B cell (primary cell): ENCODE data around the gene TRPC6. TPM values are rescaled to one million over a fixed set of nuclear protein-coding genes. Genes with fewer than 3 reads are reported as not detected.

ENCODE experiments used
- ATAC-seq: fragments of 200-7000 bp; cut with Tn5 transposase; one replicate; pipeline ENCODE4 v1.10.0; 2021; ENCODE audit warnings: low read depth, mild to moderate bottlenecking, moderate number of reproducible peaks, moderate library complexity
- CTCF ChIA-PET: fragments of 350-600 bp; sonication (Branson Sonifier 250); formaldehyde crosslinking; loops from one replicate; lab custom pipeline; 2021; ENCODE audit warnings: antibody characterized with exemption, inconsistent platforms; lab: Charles Lee
- POLR2A ChIA-PET: fragments of 350-600 bp; sonication (Branson Sonifier 250); formaldehyde crosslinking; loops from one replicate; lab custom pipeline; 2021; ENCODE audit warnings: antibody characterized with exemption; lab: Charles Lee
- DNase-seq: peaks from one replicate; pipeline ENCODE4 v3.0.0; 2013
- H2AFZ ChIP-seq: 2 replicates; pipeline ENCODE4 v1.6.1; 2012; ENCODE audit warnings: mild to moderate bottlenecking, low read depth, low read length; ENCODE audit not compliant: insufficient read depth, poor library complexity, severe bottlenecking
- H3K27ac ChIP-seq, 2 donors: 1 replicate in 1 of 2; 2 replicates in 1 of 2; pipeline ENCODE4 v1.5.1; 2012 to 2013; ENCODE audit warnings: low read length in 2 of 2, mild to moderate bottlenecking in 2 of 2, moderate library complexity in 1 of 2
- H3K27me3 ChIP-seq, 4 experiments: fragments of 200-600 bp in 1 of 4; sonication (generic) in 1 of 4; replicated peaks in 1 of 4; 1 replicate in 2 of 4; 2 replicates in 2 of 4; pipeline versions ENCODE4 v1.6.1 to v1.7.0; 2013 to 2016; ENCODE audit warnings: low read length in 3 of 4, mild to moderate bottlenecking in 2 of 4, mixed read lengths in 1 of 4, moderate library complexity in 1 of 4; ENCODE audit not compliant: insufficient read depth in 4 of 4, control insufficient read depth in 3 of 4; ENCODE audit errors: control extremely low read depth in 1 of 4
- H3K36me3 ChIP-seq, 2 experiments: replicated peaks in 1 of 2; 1 replicate in 1 of 2; 2 replicates in 1 of 2; pipeline versions ENCODE4 v1.6.1 to v1.7.1; 2013; ENCODE audit warnings: low read length in 1 of 2; ENCODE audit not compliant: insufficient read depth in 2 of 2, control insufficient read depth in 1 of 2; ENCODE audit errors: control extremely low read depth in 1 of 2, extremely low read depth in 1 of 2
- H3K4me1 ChIP-seq, 2 donors: fragments of 200-600 bp in 1 of 2; sonication (generic) in 1 of 2; 1 replicate in 1 of 2; 2 replicates in 1 of 2; pipeline versions ENCODE4 v1.5.1 to v1.6.1; 2013 to 2017; ENCODE audit warnings: low read length in 2 of 2; ENCODE audit not compliant: control insufficient read depth in 2 of 2, insufficient read depth in 2 of 2
- H3K4me2 ChIP-seq: replicated peaks from 2 replicates; pipeline ENCODE3; 2012; ENCODE audit warnings: mild to moderate bottlenecking, low read depth, low read length; ENCODE audit not compliant: poor library complexity, severe bottlenecking
- H3K4me3 ChIP-seq, 5 experiments: fragments of 200-600 bp in 1 of 5; sonication (generic) in 1 of 5; 1 replicate in 3 of 5; 2 replicates in 2 of 5; pipeline versions ENCODE4 v1.5.1 to v1.7.0; 2011 to 2016; ENCODE audit warnings: low read length in 4 of 5, mild to moderate bottlenecking in 4 of 5, low read depth in 2 of 5, control low read depth in 1 of 5, moderate library complexity in 1 of 5; ENCODE audit not compliant: insufficient read depth in 1 of 5; ENCODE audit errors: control extremely low read depth in 1 of 5, extremely low read depth in 1 of 5
- H3K79me2 ChIP-seq: fragments of 200-600 bp; sonication (generic); one replicate; pipeline ENCODE4 v1.6.0; 2016; ENCODE audit warnings: low read length; ENCODE audit not compliant: control insufficient read depth, insufficient read depth
- H3K9ac ChIP-seq: fragments of 200-600 bp; sonication (generic); 2 replicates; pipeline ENCODE4 v1.6.1; 2017; ENCODE audit warnings: mild to moderate bottlenecking, low read length, moderate library complexity
- H3K9me3 ChIP-seq, 3 donors: one replicate each; pipeline versions ENCODE4 v1.6.1 to v1.7.1; 2013; ENCODE audit warnings: low read length in 2 of 3; ENCODE audit not compliant: control insufficient read depth in 2 of 3, insufficient read depth in 1 of 3; ENCODE audit errors: control extremely low read depth in 1 of 3
- H4K20me1 ChIP-seq: 2 replicates; pipeline ENCODE4 v1.6.0; 2012; ENCODE audit warnings: mild to moderate bottlenecking, low read length; ENCODE audit not compliant: insufficient read depth, control insufficient read depth, poor library complexity, severe bottlenecking
- H3K27ac Mint-ChIP-seq: one replicate; pipeline ENCODE4 v1.8.0; 2021; ENCODE audit warnings: mixed read lengths
- H3K27me3 Mint-ChIP-seq: one replicate; pipeline ENCODE4 v1.8.0; 2021; ENCODE audit warnings: mixed read lengths
- H3K4me1 Mint-ChIP-seq: one replicate; pipeline ENCODE4 v1.8.0; 2021; ENCODE audit warnings: mixed read lengths
- H3K4me3 Mint-ChIP-seq: one replicate; pipeline ENCODE4 v1.8.0; 2021; ENCODE audit warnings: mixed read lengths
- H3K9me3 Mint-ChIP-seq: one replicate; pipeline ENCODE4 v1.8.0; 2022; ENCODE audit warnings: mixed read lengths; ENCODE audit not compliant: insufficient read depth
- CTCF ChIP-seq: fragments of 200-600 bp; IDR thresholded peaks from one replicate; pipeline ENCODE4 v1.8.0; 2022; ENCODE audit warnings: antibody characterized with exemption, mild to moderate bottlenecking
- EZH2 ChIP-seq: IDR thresholded peaks from 2 replicates; pipeline ENCODE4 v1.6.1; 2012; ENCODE audit warnings: borderline replicate concordance, low read depth, mild to moderate bottlenecking, moderate library complexity, low read length; ENCODE audit not compliant: insufficient read depth, poor library complexity, severe bottlenecking
- WGBS: methylation state at CpG from one replicate; pipeline ENCODE4 v1.1.5; 2013; ENCODE audit warnings: missing lambda C conversion rate; ENCODE audit not compliant: insufficient coverage; 5-methylcytosine and 5-hydroxymethylcytosine counted together
- intact Hi-C: fragments of 100-400 bp; cut with micrococcal nuclease; formaldehyde crosslinking; loops from one replicate; pipeline ENCODE4 v1.10.0; 2022
- polyA plus RNA-seq: library from polyadenylated mRNA; depleted of rRNA; stranded (reverse); fragments of >200 nt; gene quantifications from 2 replicates; pipeline ENCODE4 v1.2.3, GENCODE V29; 2012
- total RNA-seq, 2 donors: library from RNA; stranded (reverse); fragments of 120-200 nt in 1 of 2; gene quantifications; 1 replicate in 1 of 2; 2 replicates in 1 of 2; pipeline versions ENCODE4 v1.2.3 to v1.2.4, GENCODE V29; 2013 to 2022

Gene TRPC6
- total and polyA plus RNA-seq, 2 donors (not counting 1 experiment from before 2014, with no cell fraction given), result 0.01 TPM; not detected in 1

DNA sequence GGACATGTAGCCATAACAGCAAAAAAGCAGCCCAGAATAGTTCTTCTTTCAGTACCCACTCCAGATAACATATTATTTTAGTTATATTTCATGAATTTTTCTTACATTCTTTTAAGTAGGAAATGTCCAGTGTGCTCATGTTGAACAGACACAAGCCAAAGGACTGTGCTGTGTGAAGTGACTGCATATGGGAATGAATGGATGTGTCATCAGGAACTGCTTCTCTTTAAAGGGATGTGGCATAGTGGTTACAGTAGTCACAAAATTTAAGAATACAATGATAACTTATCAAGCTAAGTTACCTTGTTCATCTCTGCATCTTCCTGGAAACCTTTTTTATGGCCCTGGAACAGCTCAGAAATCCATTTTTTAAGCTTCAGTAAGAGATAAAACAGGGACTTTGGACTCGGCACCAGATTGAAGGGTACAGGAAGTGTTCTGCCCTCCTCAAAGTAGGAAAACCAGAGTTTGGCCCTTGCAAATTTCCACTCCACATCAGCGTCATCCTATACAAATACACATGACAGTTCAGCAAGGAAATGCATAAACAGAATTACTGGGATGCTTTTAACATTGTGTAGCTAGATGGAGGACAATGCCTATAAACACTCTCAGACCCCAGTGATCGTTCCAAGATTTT lies 112.8 kb downstream of the TRPC6 start:
- CTCF ChIA-PET, result no interaction called here
- no peaks in the 10 kb centered on the region for H3K36me3 ChIP-seq

DNA sequence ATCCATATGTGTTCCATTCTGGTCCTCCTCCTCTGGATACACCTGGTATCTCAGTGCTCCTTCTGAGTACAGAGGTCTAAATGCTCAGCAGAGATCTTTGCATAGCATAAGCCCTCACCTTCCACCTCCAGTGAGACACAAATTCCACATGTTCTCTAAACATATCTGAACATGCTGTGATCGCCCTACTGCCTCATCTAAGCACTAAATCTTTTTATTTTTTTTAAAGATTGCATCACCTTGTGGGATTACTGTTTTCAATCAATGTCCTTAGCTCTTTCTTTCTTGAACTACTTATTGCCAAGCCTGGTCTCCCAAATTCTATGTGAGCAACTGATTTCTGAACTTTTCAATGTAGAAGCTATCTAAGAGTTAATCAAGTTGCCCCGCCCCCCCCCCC lies 113.4 kb downstream of the TRPC6 start:
- ChIA-PET POLR2A (no interaction called here), CTCF (no interaction called here)
- no peak overlapping the region for H2AFZ ChIP-seq
- H3K27me3 ChIP-seq, result no peaks in the 10 kb centered on the region
- H3K4me1 Mint-ChIP-seq, result no peaks in the 10 kb centered on the region
- no peak overlapping the region for H3K27ac Mint-ChIP-seq
- no peak for DNase-seq
- H3K9ac ChIP-seq, result no peak overlapping the region
- H3K27ac ChIP-seq, result no peak overlapping the region
- no peaks in the 10 kb centered on the region for H4K20me1 ChIP-seq
- ATAC-seq, result no peak
- no peaks in the 10 kb centered on the region for H3K79me2 ChIP-seq
- no peaks in the 10 kb centered on the region for H3K36me3 ChIP-seq
- no peaks in the 10 kb centered on the region for H3K27me3 Mint-ChIP-seq
- H3K9me3 ChIP-seq, result no peaks in the 10 kb centered on the region
- H3K4me3 Mint-ChIP-seq, result no peak overlapping the region
- H3K9me3 Mint-ChIP-seq, result no peaks in the 10 kb centered on the region
- no peaks in the 10 kb centered on the region for H3K4me1 ChIP-seq
- intact Hi-C loops, result no loop called here
- WGBS, result 63% methylated on average over 1 of the region's 2 CpGs
- no peak overlapping the region for H3K4me2 ChIP-seq
- no peak overlapping the region for H3K4me3 ChIP-seq
- TF ChIP-seq EZH2 (no peak), CTCF (no peak)

More for the DNA sequence above, 112.8 kb downstream of the TRPC6 start:
- Histone ChIP-seq H3K4me3 (no peak overlapping the region), H3K4me1 (no peaks in the 10 kb centered on the region), H3K27me3 (no peaks in the 10 kb centered on the region), H3K27ac (no peak overlapping the region), H3K9ac (no peak overlapping the region), H2AFZ (no peak overlapping the region), H4K20me1 (no peaks in the 10 kb centered on the region), H3K9me3 (no peaks in the 10 kb centered on the region), H3K79me2 (no peaks in the 10 kb centered on the region), H3K4me2 (no peak overlapping the region)
- Mint-ChIP-seq H3K4me1 (no peaks in the 10 kb centered on the region), H3K9me3 (no peaks in the 10 kb centered on the region), H3K4me3 (no peak overlapping the region), H3K27ac (no peak overlapping the region), H3K27me3 (no peaks in the 10 kb centered on the region)
- TF ChIP-seq CTCF, result no peak
- no peak for TF ChIP-seq EZH2
- POLR2A ChIA-PET, result no interaction called here
- no peak for ATAC-seq
- DNase-seq, result no peak
- WGBS, result no CpG with 5 or more reads among the region's 3 CpGs
- intact Hi-C loops, result no loop called here
